OCI-LY1 (cell line): ENCODE data around the gene FYB2.

Source experiments
- H2AFZ ChIP-seq: fragments of 200-600 bp; sonication (generic), shearing (Covaris generic); 2 replicates; pipeline ENCODE4 v1.6.0; 2014; ENCODE audit warnings: antibody characterized with exemption, mild to moderate bottlenecking, low read length
- H3F3A ChIP-seq: fragments of 200-600 bp; sonication (generic), shearing (Covaris generic); 2 replicates; pipeline ENCODE4 v1.6.0; 2014; ENCODE audit warnings: mild to moderate bottlenecking, antibody characterized with exemption, low read length, moderate library complexity; ENCODE audit not compliant: insufficient read depth
- H3K27ac ChIP-seq: fragments of 200-600 bp; sonication (generic); 2 replicates; pipeline ENCODE4 v1.5.1; 2014; ENCODE audit warnings: low read length, mixed run types, mild to moderate bottlenecking, low read depth; ENCODE audit not compliant: poor library complexity, severe bottlenecking
- H3K27me3 ChIP-seq: fragments of 200-600 bp; sonication (generic); 2 replicates; pipeline ENCODE4 v1.6.0; 2014; ENCODE audit warnings: antibody characterized with exemption, mild to moderate bottlenecking, low read length, moderate library complexity; ENCODE audit not compliant: insufficient read depth
- H3K36me3 ChIP-seq: fragments of 200-600 bp; sonication (generic); 2 replicates; pipeline ENCODE4 v1.6.1; 2014; ENCODE audit warnings: mild to moderate bottlenecking, antibody characterized with exemption, low read length, moderate library complexity, mixed read lengths; ENCODE audit not compliant: insufficient read depth
- H3K4me1 ChIP-seq: fragments of 200-600 bp; sonication (generic); 2 replicates; pipeline ENCODE4 v1.5.1; 2014; ENCODE audit warnings: mild to moderate bottlenecking, low read length, moderate library complexity; ENCODE audit not compliant: insufficient read depth, severe bottlenecking
- H3K4me2 ChIP-seq: fragments of 200-600 bp; sonication (generic), shearing (Covaris generic); 2 replicates; pipeline ENCODE4 v1.6.1; 2014; ENCODE audit warnings: low read length
- H3K4me3 ChIP-seq: fragments of 200-600 bp; sonication (generic); 2 replicates; pipeline ENCODE4 v1.5.1; 2014; ENCODE audit warnings: low read length, low read depth, mild to moderate bottlenecking, mixed read lengths; ENCODE audit not compliant: poor library complexity, severe bottlenecking
- H3K79me2 ChIP-seq: fragments of 200-600 bp; shearing (Covaris generic); 2 replicates; pipeline ENCODE4 v1.6.1; 2016; ENCODE audit warnings: mixed run types, low read length, mixed read lengths; ENCODE audit not compliant: insufficient read depth
- H3K9ac ChIP-seq: fragments of 200-600 bp; sonication (generic), shearing (Covaris generic); 2 replicates; pipeline ENCODE4 v1.6.1; 2014; ENCODE audit warnings: mild to moderate bottlenecking, low read length, mixed read lengths
- H3K9me2 ChIP-seq: fragments of 200-600 bp; sonication (generic), shearing (Covaris generic); 2 replicates; pipeline ENCODE4 v1.6.1; 2014; ENCODE audit warnings: low read depth, mild to moderate bottlenecking, low read length, mixed read lengths
- H3K9me3 ChIP-seq: fragments of 200-600 bp; shearing (Covaris generic); 2 replicates; pipeline ENCODE4 v1.6.1; 2014; ENCODE audit warnings: low read length, mixed read lengths
- H4K20me1 ChIP-seq: fragments of 200-600 bp; sonication (generic), shearing (Covaris generic); 2 replicates; pipeline ENCODE4 v1.6.0; 2016; ENCODE audit warnings: mild to moderate bottlenecking, low read length; ENCODE audit not compliant: insufficient read depth
- EZH2 ChIP-seq: fragments of 200-600 bp; sonication (generic), shearing (Covaris generic); IDR thresholded peaks from 2 replicates; pipeline ENCODE4 v1.8.0; 2017; ENCODE audit warnings: borderline replicate concordance, mixed run types, mild to moderate bottlenecking, antibody characterized with exemption, low read length, moderate library complexity, mixed read lengths
- TF ChIP-seq, protein P1 (sequence below): fragments of 200-600 bp; sonication (generic), shearing (Covaris generic); IDR thresholded peaks from 2 replicates; pipeline ENCODE4 v1.5.1; 2017; ENCODE audit warnings: mild to moderate bottlenecking, antibody characterized with exemption, low read length, moderate library complexity, mixed read lengths

Gene FYB2

DNA sequence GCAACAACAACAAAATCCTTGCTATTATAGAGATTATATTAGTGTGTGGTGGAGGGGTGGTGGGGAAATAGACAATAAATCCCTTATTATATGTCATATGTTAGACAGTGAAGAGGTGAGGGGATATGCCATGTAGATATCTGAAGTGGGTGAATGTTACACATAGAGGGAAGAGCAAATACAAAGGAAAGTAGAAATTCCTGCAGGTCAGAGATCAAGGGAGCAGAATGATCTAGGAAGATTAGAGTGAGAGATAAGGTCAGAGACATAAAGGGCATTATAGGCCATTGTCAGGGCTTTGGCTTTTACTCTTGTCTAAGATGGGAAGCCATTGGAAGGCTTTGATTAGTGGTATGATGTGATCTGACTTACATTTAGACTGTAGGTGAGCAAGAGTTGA, 135.6 kb downstream of the FYB2 start:
- TF ChIP-seq EZH2, result no peak
- TF ChIP-seq, protein P1, sequence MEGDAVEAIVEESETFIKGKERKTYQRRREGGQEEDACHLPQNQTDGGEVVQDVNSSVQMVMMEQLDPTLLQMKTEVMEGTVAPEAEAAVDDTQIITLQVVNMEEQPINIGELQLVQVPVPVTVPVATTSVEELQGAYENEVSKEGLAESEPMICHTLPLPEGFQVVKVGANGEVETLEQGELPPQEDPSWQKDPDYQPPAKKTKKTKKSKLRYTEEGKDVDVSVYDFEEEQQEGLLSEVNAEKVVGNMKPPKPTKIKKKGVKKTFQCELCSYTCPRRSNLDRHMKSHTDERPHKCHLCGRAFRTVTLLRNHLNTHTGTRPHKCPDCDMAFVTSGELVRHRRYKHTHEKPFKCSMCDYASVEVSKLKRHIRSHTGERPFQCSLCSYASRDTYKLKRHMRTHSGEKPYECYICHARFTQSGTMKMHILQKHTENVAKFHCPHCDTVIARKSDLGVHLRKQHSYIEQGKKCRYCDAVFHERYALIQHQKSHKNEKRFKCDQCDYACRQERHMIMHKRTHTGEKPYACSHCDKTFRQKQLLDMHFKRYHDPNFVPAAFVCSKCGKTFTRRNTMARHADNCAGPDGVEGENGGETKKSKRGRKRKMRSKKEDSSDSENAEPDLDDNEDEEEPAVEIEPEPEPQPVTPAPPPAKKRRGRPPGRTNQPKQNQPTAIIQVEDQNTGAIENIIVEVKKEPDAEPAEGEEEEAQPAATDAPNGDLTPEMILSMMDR, result no peak
- H3K27ac ChIP-seq, result no peak overlapping the region
- H3K9me2 ChIP-seq, result no peaks in the 10 kb centered on the region
- no peaks in the 10 kb centered on the region for H3K79me2 ChIP-seq
- H3K36me3 ChIP-seq, result no peaks in the 10 kb centered on the region
- no peaks in the 10 kb centered on the region for H3K4me1 ChIP-seq
- H3K9ac ChIP-seq, result no peak overlapping the region
- no peaks in the 10 kb centered on the region for H3K9me3 ChIP-seq
- no peak overlapping the region for H2AFZ ChIP-seq
- H3K4me3 ChIP-seq, result no peak overlapping the region
- no peaks in the 10 kb centered on the region for H3K27me3 ChIP-seq
- H4K20me1 ChIP-seq, result no peaks in the 10 kb centered on the region
- H3F3A ChIP-seq, result no peaks in the 10 kb centered on the region
- no peak overlapping the region for H3K4me2 ChIP-seq

DNA sequence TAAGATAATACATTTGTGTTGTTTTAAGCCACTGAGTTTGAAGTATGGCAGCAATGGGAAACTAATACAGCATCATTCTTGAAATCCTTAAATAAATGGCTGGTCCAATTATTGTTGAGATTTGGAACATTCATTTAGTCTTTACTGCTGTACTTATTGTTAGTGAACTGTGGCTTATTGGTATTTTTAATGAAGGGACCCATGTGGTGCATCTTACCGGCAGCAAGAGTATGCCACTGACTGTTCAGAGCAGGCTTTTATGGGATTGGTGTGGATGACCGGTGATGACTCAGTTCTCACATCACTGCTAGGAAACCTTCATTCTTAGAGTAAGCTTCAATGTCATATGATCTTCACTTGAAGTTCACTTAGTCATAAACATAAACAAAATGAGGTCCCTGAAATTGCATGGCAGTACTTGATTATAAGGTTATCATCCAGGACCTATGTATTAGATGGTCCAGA, 142.6 kb downstream of the FYB2 start:
- Histone ChIP-seq H3K27me3 (no peaks in the 10 kb centered on the region), H3K9me3 (no peaks in the 10 kb centered on the region), H3F3A (no peaks in the 10 kb centered on the region), H3K4me3 (no peak overlapping the region), H3K9me2 (no peaks in the 10 kb centered on the region), H3K4me1 (no peaks in the 10 kb centered on the region), H4K20me1 (no peaks in the 10 kb centered on the region), H2AFZ (no peak overlapping the region), H3K9ac (no peak overlapping the region), H3K79me2 (no peaks in the 10 kb centered on the region), H3K36me3 (no peaks in the 10 kb centered on the region), H3K4me2 (no peak overlapping the region), H3K27ac (no peak overlapping the region)
- TF ChIP-seq EZH2, result no peak
- TF ChIP-seq, protein P1, result no peak

DNA sequence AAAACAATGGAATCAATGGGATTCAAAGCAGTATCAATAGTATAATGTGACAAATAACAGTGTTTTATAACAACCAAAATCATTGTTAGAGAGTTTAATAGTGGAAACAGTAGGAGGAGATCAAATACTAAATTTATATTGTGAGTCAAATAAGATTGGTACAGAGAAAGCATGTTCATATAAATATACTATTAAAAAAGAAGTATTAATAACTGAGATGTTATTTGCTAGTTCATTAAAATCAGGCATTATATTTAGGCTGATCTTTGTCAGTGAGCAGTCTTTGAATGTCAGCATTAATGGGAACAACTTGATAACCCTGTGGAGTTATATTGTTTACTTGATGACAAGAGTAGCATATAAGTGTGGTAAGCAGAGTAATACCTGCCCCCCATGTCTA, 143.4 kb downstream of the FYB2 start:
- Histone ChIP-seq H3K9me2 (no peaks in the 10 kb centered on the region), H3F3A (no peaks in the 10 kb centered on the region), H3K9ac (no peak overlapping the region), H4K20me1 (no peaks in the 10 kb centered on the region), H3K4me2 (no peak overlapping the region), H3K27me3 (no peaks in the 10 kb centered on the region), H3K36me3 (no peaks in the 10 kb centered on the region), H3K4me1 (no peaks in the 10 kb centered on the region), H3K4me3 (no peak overlapping the region), H3K79me2 (no peaks in the 10 kb centered on the region), H3K27ac (no peak overlapping the region), H3K9me3 (no peaks in the 10 kb centered on the region), H2AFZ (no peak overlapping the region)
- no peak for TF ChIP-seq EZH2
- TF ChIP-seq, protein P1, result no peak
